LoVo (cell line): ENCODE measurements around the gene MLXIP.
A peak's percentile ranks its signal among the peaks of the same experiment; 100 is the strongest.

Experiments used
- DNase-seq: peaks from one replicate; pipeline ENCODE4 v3.0.0-alpha.2; 2016; ENCODE audit warnings: low spot score

Gene MLXIP

DNA sequence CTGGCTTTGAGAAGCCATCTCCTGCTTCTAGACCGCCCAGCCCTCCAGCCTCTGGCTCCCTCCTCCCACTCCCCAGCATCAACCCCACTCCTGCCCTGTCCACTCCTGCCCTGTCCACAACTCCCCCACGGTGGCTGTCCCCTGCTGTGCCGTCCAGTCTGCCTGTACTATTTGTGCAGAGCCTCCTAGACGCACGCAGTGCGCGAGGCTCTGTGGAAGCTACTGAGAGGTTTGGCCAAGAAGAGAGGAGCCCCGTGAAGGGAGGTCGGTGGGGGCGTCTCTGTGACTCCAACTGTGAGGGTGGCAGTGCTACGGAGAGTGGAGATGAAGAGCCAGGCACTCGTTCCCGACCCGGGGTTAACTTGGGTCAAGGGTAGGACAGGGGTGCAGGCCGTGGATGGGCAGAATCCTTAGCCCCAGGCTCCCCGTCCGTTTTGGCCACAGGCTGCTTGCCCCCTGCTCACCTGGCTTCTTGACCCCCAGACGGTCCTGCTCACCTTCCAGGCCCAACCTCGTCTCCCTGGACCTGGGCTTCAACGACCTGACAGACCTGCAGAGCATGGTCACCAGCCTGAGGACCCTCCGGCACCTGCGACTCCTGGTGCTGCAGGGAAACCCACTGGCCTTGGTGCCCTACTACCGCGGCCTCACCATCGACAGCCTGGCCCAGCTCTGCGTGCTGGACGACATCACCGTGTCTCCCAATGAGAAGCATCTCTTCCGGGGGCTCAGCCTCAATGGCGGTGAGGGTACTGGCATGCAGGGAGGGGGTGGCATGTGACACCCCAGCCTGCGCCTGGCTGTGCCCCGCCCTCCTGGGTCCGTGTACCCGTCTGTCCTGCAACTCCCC lies 111.3 kb downstream of the MLXIP start:
- no peak for DNase-seq

- DNase-seq, result peak; percentile 58
Observed at GRCh38 chr12:122190842-122191668, 112.5 kb downstream of the MLXIP start.

GRCh38 chr12:122192441-122192840 lies 113.9 kb downstream of the MLXIP start:
- no peak for DNase-seq

GRCh38 chr12:122194804-122195203 lies 116.2 kb downstream of the MLXIP start:
- DNase-seq, result no peak

DNA sequence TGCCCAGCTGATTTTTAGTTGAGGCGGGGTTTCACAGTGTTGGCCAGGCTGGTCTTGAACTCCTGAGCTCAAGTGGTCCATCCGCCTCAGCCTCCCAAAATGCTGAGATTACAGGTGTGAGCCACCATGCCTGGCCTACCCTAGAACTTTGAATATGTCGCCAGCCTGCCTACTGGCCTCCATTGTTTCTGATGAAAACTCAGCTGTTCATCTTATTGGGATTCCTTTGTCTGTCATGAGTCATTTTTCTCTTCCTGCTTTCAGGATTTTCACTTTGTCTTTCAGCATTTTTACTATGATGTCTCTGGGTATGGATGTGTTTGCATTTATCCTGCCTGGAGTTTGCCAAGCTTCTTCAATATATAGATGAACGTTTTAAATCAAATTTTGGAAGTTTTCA lies 116.8 kb downstream of the MLXIP start:
- no peak for DNase-seq
